SK-N-SH (cell line): ENCODE data around the gene PYCR2. TPM values are rescaled to one million over a fixed set of nuclear protein-coding genes. Genes with fewer than 3 reads are reported as not detected.

Source experiments
- CTCF ChIA-PET: fragments of 300-600, 350-600 bp; formaldehyde crosslinking; extraction: SDS; loops from one replicate; lab custom pipeline; 2021; lab: Yijun Ruan, JAX
- POLR2A ChIA-PET: fragments of 350-600 bp; sonication (Branson Sonifier 250); formaldehyde crosslinking; extraction: SDS; loops from one replicate; lab custom pipeline; 2020; ENCODE audit warnings: antibody characterized with exemption, inconsistent platforms; lab: Yijun Ruan, JAX
- DNase-seq: peaks from one replicate; pipeline ENCODE4 v3.0.0; 2012
- H2AFZ ChIP-seq: fragments of 200-600 bp; sonication (generic); 2 replicates; pipeline ENCODE4 v1.8.1; 2016; ENCODE audit warnings: antibody characterized with exemption, mild to moderate bottlenecking, low read depth
- H3F3A ChIP-seq: fragments of 200-600 bp; sonication (generic); replicated peaks from 2 replicates; pipeline ENCODE3; 2016; ENCODE audit warnings: antibody characterized with exemption, mild to moderate bottlenecking; ENCODE audit not compliant: insufficient read depth
- H3K27ac ChIP-seq, 2 experiments: fragments of 200-500 bp in 1 of 2; fragments of 200-600 bp in 1 of 2; sonication (Bioruptor generic) in 1 of 2; sonication (generic), shearing (Covaris generic) in 1 of 2; 2 replicates each; pipeline versions ENCODE4 v1.5.1 to v1.6.1; 2014 to 2016; ENCODE audit warnings: low read depth in 2 of 2, inconsistent platforms in 1 of 2, low read length in 1 of 2, mild to moderate bottlenecking in 1 of 2, mixed read lengths in 1 of 2
- H3K27me3 ChIP-seq: fragments of 200-600 bp; sonication (generic), shearing (Covaris generic); 2 replicates; pipeline ENCODE4 v1.6.1; 2016; ENCODE audit warnings: mixed run types; ENCODE audit not compliant: insufficient read depth
- H3K36me3 ChIP-seq, 2 experiments: fragments of 200-500 bp in 1 of 2; fragments of 200-600 bp in 1 of 2; sonication (Bioruptor generic) in 1 of 2; sonication (generic) in 1 of 2; replicated peaks in 1 of 2; 2 replicates each; pipeline versions ENCODE3 to v1.5.1; 2014 to 2016; ENCODE audit warnings: low read length in 1 of 2, mild to moderate bottlenecking in 1 of 2; ENCODE audit not compliant: insufficient read depth in 2 of 2, control insufficient read depth in 1 of 2
- H3K4me1 ChIP-seq, 2 experiments: fragments of 200-500 bp in 1 of 2; fragments of 200-600 bp in 1 of 2; sonication (Bioruptor generic) in 1 of 2; sonication (generic), shearing (Covaris generic) in 1 of 2; 2 replicates each; pipeline versions ENCODE4 v1.5.1 to v1.6.1; 2014 to 2016; ENCODE audit warnings: low read depth in 1 of 2, low read length in 1 of 2, mixed run types in 1 of 2; ENCODE audit not compliant: insufficient read depth in 2 of 2, control insufficient read depth in 1 of 2
- H3K4me2 ChIP-seq: fragments of 200-600 bp; sonication (generic), shearing (Covaris generic); 2 replicates; pipeline ENCODE4 v1.6.1; 2017; ENCODE audit warnings: mixed run types
- H3K4me3 ChIP-seq, 2 experiments: fragments of 200-500 bp in 1 of 2; fragments of 200-600 bp in 1 of 2; sonication (Bioruptor generic) in 1 of 2; sonication (generic), shearing (Covaris generic) in 1 of 2; 2 replicates each; pipeline versions ENCODE4 v1.5.1 to v1.8.1; 2014 to 2016; ENCODE audit warnings: low read depth in 2 of 2, inconsistent platforms in 1 of 2, low read length in 1 of 2, mild to moderate bottlenecking in 1 of 2, mixed read lengths in 1 of 2, moderate library complexity in 1 of 2
- H3K79me2 ChIP-seq: fragments of 200-600 bp; sonication (generic); 2 replicates; pipeline ENCODE4 v1.8.1; 2017; ENCODE audit warnings: mild to moderate bottlenecking; ENCODE audit not compliant: insufficient read depth
- H3K9ac ChIP-seq: fragments of 200-600 bp; sonication (generic); 2 replicates; pipeline ENCODE4 v1.6.1; 2017; ENCODE audit warnings: mixed run types
- H3K9me2 ChIP-seq: fragments of 200-600 bp; sonication (generic); 2 replicates; pipeline ENCODE4 v1.6.1; 2017; ENCODE audit warnings: mixed run types
- H3K9me3 ChIP-seq: fragments of 200-600 bp; sonication (generic); 2 replicates; pipeline ENCODE4 v1.6.1; 2017; ENCODE audit warnings: mixed run types, mild to moderate bottlenecking, moderate library complexity
- H4K20me1 ChIP-seq: fragments of 200-600 bp; sonication (generic); 2 replicates; pipeline ENCODE4 v1.6.1; 2017; ENCODE audit warnings: mild to moderate bottlenecking, mixed run types; ENCODE audit not compliant: insufficient read depth
- CHD2 ChIP-seq: fragments of 150-350 bp; IDR thresholded peaks from 2 replicates; pipeline ENCODE4 v1.6.1; 2018; ENCODE audit warnings: low read length; ENCODE audit not compliant: partially characterized antibody
- CTCF ChIP-seq: fragments of 200-600 bp; sonication (generic); IDR thresholded peaks from 2 replicates; pipeline ENCODE4 v1.6.1; 2017; ENCODE audit warnings: antibody characterized with exemption, mild to moderate bottlenecking, moderate library complexity
- FOXM1 ChIP-seq: IDR thresholded peaks from 2 replicates; pipeline ENCODE4 v1.4.0; 2012; ENCODE audit warnings: low read depth, mild to moderate bottlenecking
- GABPA ChIP-seq: IDR thresholded peaks from 2 replicates; pipeline ENCODE4 v1.4.0; 2012; ENCODE audit warnings: low read depth, mild to moderate bottlenecking
- MXI1 ChIP-seq: IDR thresholded peaks from 2 replicates; pipeline ENCODE4 v1.6.1; 2012; ENCODE audit warnings: mild to moderate bottlenecking, low read depth, low read length, improper control_type of control experiment
- NRF1 ChIP-seq: IDR thresholded peaks from 2 replicates; pipeline ENCODE4 v1.6.1; 2012; ENCODE audit warnings: low read depth, mild to moderate bottlenecking, low read length
- PBX3 ChIP-seq: IDR thresholded peaks from 2 replicates; pipeline ENCODE4; 2012
- RAD21 ChIP-seq: IDR thresholded peaks from 2 replicates; pipeline ENCODE4 v1.6.1; 2012; ENCODE audit warnings: mild to moderate bottlenecking, low read length
- RCOR1 ChIP-seq: fragments of 150-350 bp; IDR thresholded peaks from 2 replicates; pipeline ENCODE4 v1.6.1; 2017; ENCODE audit warnings: antibody characterized with exemption, low read length
- REST ChIP-seq: IDR thresholded peaks from 2 replicates; pipeline ENCODE4 v1.6.1; 2012; ENCODE audit warnings: mild to moderate bottlenecking, low read depth, low read length, moderate library complexity
- RFX5 ChIP-seq: IDR thresholded peaks from 2 replicates; pipeline ENCODE4 v1.6.1; 2012; ENCODE audit warnings: mild to moderate bottlenecking, improper control_type of control experiment, low read length
- SIN3A ChIP-seq: IDR thresholded peaks from 2 replicates; pipeline ENCODE4 v1.6.1; 2012; ENCODE audit warnings: low read depth, mild to moderate bottlenecking, low read length, moderate library complexity, borderline replicate concordance
- TCF12 ChIP-seq: IDR thresholded peaks from 2 replicates; pipeline ENCODE4 v1.4.0; 2012
- USF1 ChIP-seq: IDR thresholded peaks from 2 replicates; pipeline ENCODE4 v1.4.0; 2012; ENCODE audit warnings: low read depth, borderline replicate concordance
- USF2 ChIP-seq: fragments of 150-350 bp; IDR thresholded peaks from 2 replicates; pipeline ENCODE4 v1.6.1; 2017; ENCODE audit warnings: antibody characterized with exemption, low read length, low read depth, borderline replicate concordance
- YY1 ChIP-seq: IDR thresholded peaks from 2 replicates; pipeline ENCODE4 v1.4.0; 2012; ENCODE audit warnings: low read depth, mild to moderate bottlenecking
- WGBS: methylation state at CpG from one replicate; pipeline ENCODE4 v1.1.6; 2017; ENCODE audit warnings: low lambda C conversion rate; 5-methylcytosine and 5-hydroxymethylcytosine counted together
- polyA plus RNA-seq, 3 experiments: library from polyadenylated mRNA; depleted of rRNA; stranded (reverse); fragments of >200 nt; gene quantifications; 2 replicates each; pipeline ENCODE4 v1.2.3, GENCODE V29; 2012
- small RNA-seq, 7 experiments: library from RNA; depleted of rRNA; stranded (forward); fragments of <200 nt; gene quantifications; one replicate each; pipeline ENCODE3, GENCODE V24; 2012

The PYCR2 gene
- polyA plus RNA-seq, 1 of the 3 experiments (the other 2 are of a cell fraction), result 95.3 TPM

GRCh38 chr1:225870911-225871310 lies 53.1 kb downstream of the PYCR2 start:
- POLR2A ChIA-PET, result no interaction called here

More at GRCh38 chr1:225870911-225871310, 53.1 kb downstream of the PYCR2 start:
- H3K27me3 ChIP-seq, result no peaks in the 10 kb centered on the region
- peaks cover 29 to 31% of the 10 kb centered on the region in 2 experiments for H3K36me3 ChIP-seq
- H3K27ac ChIP-seq, result no peak overlapping the region
- no peaks in the 10 kb centered on the region for H3K79me2 ChIP-seq
- H3K9ac ChIP-seq, result no peak overlapping the region
- WGBS, result 53% methylated on average over 3 of the region's 3 CpGs
- no peak overlapping the region for H3K4me2 ChIP-seq
- H3K9me2 ChIP-seq, result no peaks in the 10 kb centered on the region
- no peaks in the 10 kb centered on the region for H3K9me3 ChIP-seq
- peaks cover 9% of the 10 kb centered on the region for H3F3A ChIP-seq
- peaks cover 0 to 6% of the 10 kb centered on the region in 2 experiments; a peak in 1 of 4 replicates for H3K4me1 ChIP-seq
- CTCF ChIA-PET, result interaction anchor here (1.0 to 1.7 kb wide), 5 partner anchors 13 to 396 kb away, joined by 3 to 5 read pairs (median 4); no protein-coding TSS in a partner anchor
- H3K4me3 ChIP-seq, result no peak overlapping the region
- no peak for DNase-seq
- H2AFZ ChIP-seq, result no peak overlapping the region
- TF ChIP-seq RFX5 (no peak), CHD2 (no peak), GABPA (no peak), CTCF (no peak), USF2 (no peak), TCF12 (no peak), USF1 (no peak), NRF1 (no peak), SIN3A (no peak), FOXM1 (no peak), MXI1 (no peak), RAD21 (no peak), REST (no peak), YY1 (no peak), RCOR1 (no peak), PBX3 (no peak)
- no peaks in the 10 kb centered on the region for H4K20me1 ChIP-seq

Small RNA genes within 50 kb of the gene (small RNA-seq; reads per million reads assigned to genes)
- gene AL117348.1, result 0 reads per million in 7 experiments
- 0 reads per million in 7 experiments for gene NDUFA3P3

Other genes with a start within 250 kb of the PYCR2 start
- 156 and 292 TPM in 2 replicates for gene SRP9, start 146.4 kb downstream of the PYCR2 start, polyA plus RNA-seq (2012; rRNA removed)
- 22.6 and 45.7 TPM in 2 replicates for gene EPHX1, start 114.1 kb downstream of the PYCR2 start, polyA plus RNA-seq (2012; rRNA removed)
- 13.5 and 18.5 TPM in 2 replicates for gene TMEM63A, start 41.9 kb downstream of the PYCR2 start, polyA plus RNA-seq (2012; rRNA removed)
- 0.05 and 0.07 TPM in 2 replicates for gene LEFTY1, start 35.1 kb downstream of the PYCR2 start, polyA plus RNA-seq (2012; rRNA removed)
- gene LEFTY2, start 17.0 kb upstream of the PYCR2 start, polyA plus RNA-seq (2012; rRNA removed), result not detected in 2 replicates
- gene SDE2, start 75.1 kb upstream of the PYCR2 start, polyA plus RNA-seq (2012; rRNA removed), result 10.1 and 15.1 TPM in 2 replicates
- 315 and 370 TPM in 2 replicates for gene H3-3A, start 138.5 kb upstream of the PYCR2 start, polyA plus RNA-seq (2012; rRNA removed)